HG03095 (cell line): Measurements from ENCODE around the gene ACP6.

Experiments used
- ATAC-seq: cut with Tn5 transposase; IDR thresholded peaks from one replicate; pipeline ENCODE4 v1.9.1; 2021; ENCODE audit warnings: moderate library complexity; ENCODE audit not compliant: unreplicated experiment

The ACP6 gene

DNA sequence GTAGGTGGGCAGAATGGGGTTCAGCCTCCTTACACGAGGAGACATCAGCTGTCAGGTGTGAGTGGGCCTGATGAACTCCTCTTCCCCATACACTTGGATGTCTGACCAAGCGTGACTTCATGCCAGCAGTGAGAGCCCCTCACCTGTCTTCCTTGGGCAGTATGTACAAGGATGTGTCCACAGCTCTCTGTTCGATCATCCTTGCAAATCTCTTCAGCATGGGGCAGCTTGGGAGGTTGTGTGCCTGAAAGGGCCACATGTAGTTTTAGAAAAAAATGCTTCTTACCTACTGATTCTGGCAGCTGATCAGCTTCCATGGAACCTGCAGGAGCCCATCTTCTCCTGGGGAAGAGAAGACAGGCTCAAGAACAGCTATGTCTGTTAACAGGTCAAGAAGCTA, 18.0 kb downstream of the ACP6 start:
- ATAC-seq: no peak

DNA sequence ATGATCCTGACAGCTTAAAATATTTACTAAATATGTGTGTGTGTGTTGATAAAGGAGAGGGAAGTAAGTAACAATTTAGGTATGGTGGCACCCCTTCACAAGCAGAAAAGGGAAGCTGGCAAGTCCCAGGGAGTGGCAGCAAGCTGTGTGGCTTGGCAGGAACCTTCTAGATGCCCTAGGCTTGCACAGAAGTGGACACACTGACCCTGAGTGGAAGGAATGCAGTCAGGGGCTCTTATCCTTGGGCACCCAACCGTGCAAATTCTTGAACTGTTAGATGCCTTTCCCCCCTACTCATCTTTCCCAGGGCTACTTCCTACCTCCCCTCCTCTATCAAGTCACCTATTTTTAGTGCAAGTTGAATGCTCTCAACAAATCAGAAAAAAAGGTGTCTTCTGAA, 18.9 kb downstream of the ACP6 start:
- no peak for ATAC-seq

GRCh38 chr1:147648933-147649332, 21.4 kb downstream of the ACP6 start:
- no peak for ATAC-seq

- ATAC-seq: no peak
Measured at GRCh38 chr1:147647796-147648633, 22.3 kb downstream of the ACP6 start.

DNA sequence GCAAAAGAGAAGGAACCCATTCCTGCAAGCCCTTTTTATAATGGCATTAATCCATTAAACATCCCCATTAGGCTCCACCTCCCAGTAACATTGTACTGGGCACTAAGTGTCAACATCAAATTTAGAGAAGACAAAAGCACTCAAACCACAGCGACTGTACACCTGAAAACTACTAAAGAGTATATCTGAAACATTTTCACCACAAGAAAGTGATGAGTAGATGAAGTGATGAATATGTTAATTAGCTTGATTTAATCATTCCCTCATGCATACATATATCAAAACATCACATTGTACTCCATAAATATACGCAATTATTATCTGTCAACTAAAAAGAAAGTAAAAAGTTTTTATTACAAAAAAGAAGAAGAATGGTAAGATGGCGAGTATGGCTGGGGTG, 26.4 kb downstream of the ACP6 start:
- ATAC-seq: no peak

DNA sequence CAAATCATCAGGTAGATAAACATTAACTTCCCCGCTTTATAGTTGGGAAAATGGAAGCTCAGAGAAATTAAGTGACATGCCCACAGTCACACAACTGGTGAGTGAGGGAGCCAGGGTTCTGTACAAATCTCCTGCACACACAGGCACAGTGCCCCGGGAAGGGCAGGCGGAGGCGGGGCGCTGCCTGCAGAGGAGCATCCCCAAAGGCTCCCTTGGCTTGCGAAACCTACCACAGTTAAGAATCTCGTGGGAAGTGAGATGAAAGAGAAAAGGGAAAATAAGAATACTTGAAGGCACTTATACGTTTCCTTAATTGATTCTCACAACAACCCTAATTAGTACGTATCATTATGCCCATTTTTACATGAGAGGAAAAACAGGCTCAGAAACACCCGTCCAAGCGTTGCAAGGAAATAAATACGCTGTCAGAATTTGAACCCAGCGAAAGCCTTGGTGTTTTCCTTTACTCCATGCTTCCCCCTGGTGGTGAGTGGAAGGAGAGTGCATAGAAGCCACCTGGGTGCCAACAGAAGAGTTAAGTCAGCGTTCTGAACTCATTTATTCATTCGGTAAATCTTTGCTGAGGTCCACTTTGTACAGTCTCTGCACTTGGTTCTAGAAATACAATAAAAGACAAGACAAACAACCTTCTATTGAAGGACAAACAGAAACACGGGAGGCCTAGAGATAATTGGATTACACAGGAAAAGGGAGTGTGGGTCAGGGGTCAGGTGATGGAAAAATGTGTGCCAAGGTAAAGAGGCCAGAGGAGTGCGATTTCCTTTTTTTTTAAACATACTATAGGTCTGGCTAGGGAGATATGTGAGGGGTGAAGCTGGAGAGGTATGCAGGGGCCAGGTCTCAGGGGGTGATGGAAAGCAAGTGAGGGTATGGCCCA, 28.4 kb downstream of the ACP6 start:
- ATAC-seq: no peak

- no peak for ATAC-seq
Measured at GRCh38 chr1:147641291-147641690, 29.0 kb downstream of the ACP6 start.

DNA sequence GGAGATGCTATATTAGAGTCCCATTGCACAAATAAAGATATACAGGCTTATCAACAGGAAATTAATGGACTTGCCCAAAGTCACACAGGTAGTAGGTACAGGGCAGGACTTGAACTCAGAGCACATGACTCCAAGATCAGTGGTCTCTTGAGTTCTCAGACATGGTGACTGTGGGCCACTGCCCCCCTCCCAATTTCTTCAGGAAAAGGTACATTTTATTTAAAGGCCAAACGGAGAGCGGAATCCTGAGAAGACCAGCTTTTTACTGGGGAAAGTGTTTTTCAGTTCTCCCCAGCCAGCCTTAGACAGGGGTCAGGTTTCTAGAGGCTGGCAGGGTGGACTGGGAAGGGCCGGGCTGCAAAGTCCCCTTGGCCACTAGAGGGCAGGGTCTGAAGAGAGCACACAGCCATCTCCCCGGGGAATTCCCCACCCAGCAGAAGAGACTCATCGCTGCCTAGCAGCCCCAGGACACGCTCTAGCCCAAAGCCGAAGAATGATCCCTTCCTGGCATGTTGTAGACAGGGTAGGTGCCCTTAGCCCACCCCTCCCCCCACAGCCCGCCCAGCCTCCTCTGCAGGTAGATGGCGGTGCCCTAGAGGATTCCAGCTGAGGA, 29.7 kb downstream of the ACP6 start:
- peak; percentile 83 for ATAC-seq

GRCh38 chr1:147636314-147636713, 34.0 kb downstream of the ACP6 start:
- no peak for ATAC-seq

GRCh38 chr1:147635342-147635741, 35.0 kb downstream of the ACP6 start:
- no peak for ATAC-seq

GRCh38 chr1:147634645-147635044, 35.7 kb downstream of the ACP6 start:
- ATAC-seq: no peak

- no peak for ATAC-seq
Measured at GRCh38 chr1:147633759-147634158, 36.6 kb downstream of the ACP6 start.

DNA sequence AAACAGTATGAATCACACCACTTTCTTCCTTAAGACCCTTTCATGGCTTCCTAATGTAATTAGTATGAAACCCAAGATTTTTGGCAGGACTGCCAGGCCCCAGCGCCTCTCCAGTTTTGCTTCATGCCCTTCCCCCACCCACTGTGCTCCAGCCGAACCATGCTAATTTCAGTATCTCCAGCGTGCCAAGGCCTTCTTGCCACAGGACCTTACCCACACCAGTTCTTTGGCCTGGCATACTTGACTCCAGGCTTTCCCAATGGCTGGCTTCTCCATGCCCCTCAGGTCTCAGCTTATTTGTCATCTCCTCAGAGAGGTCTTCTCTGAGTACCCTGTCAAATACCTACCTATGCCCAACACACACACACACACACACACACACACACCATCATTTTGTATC, 38.5 kb downstream of the ACP6 start:
- ATAC-seq: no peak

GRCh38 chr1:147630447-147630846, 39.9 kb downstream of the ACP6 start:
- ATAC-seq: no peak

GRCh38 chr1:147630022-147630421, 40.3 kb downstream of the ACP6 start:
- ATAC-seq: no peak

DNA sequence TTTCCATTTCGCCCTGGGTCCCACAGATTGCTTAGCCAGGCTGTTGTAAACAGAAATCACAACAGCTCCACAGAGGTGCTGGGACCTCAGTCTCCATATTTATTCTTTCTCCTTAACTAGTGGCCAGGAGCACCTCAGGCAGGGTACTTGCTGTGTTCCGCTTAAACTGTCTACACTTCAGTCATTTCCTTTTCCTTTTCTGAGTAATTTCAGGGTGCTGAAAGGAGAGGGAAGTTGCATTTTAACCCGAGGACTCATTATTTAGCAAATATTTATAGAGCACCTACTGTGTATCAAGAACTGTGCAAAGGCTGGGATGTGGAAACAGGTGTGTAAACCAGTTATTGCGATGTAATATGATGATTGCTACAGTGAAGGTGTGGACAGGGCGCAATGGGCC, 41.9 kb downstream of the ACP6 start:
- no peak for ATAC-seq

DNA sequence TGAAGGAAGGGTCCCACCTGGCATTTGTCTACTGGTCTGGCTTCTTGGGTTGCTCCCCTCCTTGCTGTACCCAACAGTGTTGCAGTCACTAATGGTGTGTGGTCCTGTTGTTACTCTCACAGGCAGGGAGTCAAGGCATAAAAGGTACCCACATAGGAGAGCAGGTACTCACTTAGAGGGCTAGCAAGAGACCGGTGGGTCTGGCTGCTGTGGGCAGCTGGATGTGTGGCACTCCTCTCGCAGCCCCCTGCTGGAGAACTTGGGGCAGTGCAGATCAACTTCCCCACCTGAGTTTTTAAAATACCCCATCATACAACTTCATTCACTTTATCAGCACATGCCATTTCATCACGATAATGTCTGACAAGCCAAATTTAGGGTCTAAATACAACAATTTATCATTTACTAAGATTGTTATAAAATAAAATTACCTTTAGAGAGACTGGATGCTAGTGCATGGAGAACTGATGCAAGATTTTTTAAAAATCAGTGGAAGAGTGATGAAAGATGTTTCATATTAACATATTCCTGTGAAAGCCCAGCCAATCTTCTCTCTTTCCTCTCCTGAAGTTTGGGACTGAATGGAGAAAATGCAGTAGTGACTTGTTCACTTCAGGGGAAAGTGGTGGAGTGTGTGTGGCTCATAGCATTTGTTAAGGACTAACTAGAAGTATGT, 42.8 kb downstream of the ACP6 start:
- ATAC-seq: no peak

- no peak for ATAC-seq
Measured at GRCh38 chr1:147626739-147627138, 43.6 kb downstream of the ACP6 start.

- ATAC-seq: no peak
Measured at GRCh38 chr1:147626291-147626690, 44.0 kb downstream of the ACP6 start.

- no peak for ATAC-seq
Measured at GRCh38 chr1:147625362-147625995, 44.8 kb downstream of the ACP6 start.

- ATAC-seq: no peak
Measured at GRCh38 chr1:147624529-147624928, 45.8 kb downstream of the ACP6 start.
